Right ventricle myocardium inferior (tissue), 1 donor: Measurements from ENCODE around the gene C15orf61. TPM values are rescaled to one million over a fixed set of nuclear protein-coding genes. Genes with fewer than 3 reads are reported as not detected.

Source experiments
- ATAC-seq: fragments of 200-7000 bp; cut with Tn5 transposase; one replicate; pipeline ENCODE4 v1.9.1; 2020; ENCODE audit warnings: mild to moderate bottlenecking, moderate library complexity
- DNase-seq: peaks from one replicate; pipeline ENCODE4 v3.0.0; 2021; ENCODE audit errors: missing footprints
- intact Hi-C: fragments of 100-400 bp; cut with DNase I; formaldehyde crosslinking; loops from one replicate; pipeline ENCODE4 v1.11.0; 2022
- total RNA-seq: library from RNA; stranded (reverse); fragmentation: NEBNext Ultra II Directional; extraction: Animal tissue kit (Norgen Biotek cat#: 25700); gene quantifications from one replicate; pipeline ENCODE4 v1.2.1, GENCODE V29; 2021
- donor health status: DM: no; HTN: yes; CAD: no; lungs with severe emphysema.

C15orf61 gene
- total RNA-seq, 1 donor from 2014 or later: 11.9 TPM

- intact Hi-C loops: no loop called here
- no peak for ATAC-seq
- DNase-seq: no peak
Observed at GRCh38 chr15:67570875-67571647, 50.1 kb downstream of the C15orf61 start.

- intact Hi-C loops: no loop called here
- ATAC-seq (no peak), DNase-seq (no peak)
Observed at GRCh38 chr15:67571648-67572415, 50.9 kb downstream of the C15orf61 start.

- no peak for DNase-seq
- ATAC-seq: no peak
- intact Hi-C loops: no loop called here
Observed at GRCh38 chr15:67573194-67573593, 52.3 kb downstream of the C15orf61 start.

GRCh38 chr15:67575039-67575502 is 54.1 kb downstream of the C15orf61 start:
- ATAC-seq (no peak), DNase-seq (no peak)
- intact Hi-C loops: no loop called here

- ATAC-seq: no peak
- intact Hi-C loops: no loop called here
Observed at GRCh38 chr15:67578020-67578600, 57.2 kb downstream of the C15orf61 start.

GRCh38 chr15:67579164-67579563 is 58.2 kb downstream of the C15orf61 start:
- intact Hi-C loops: no loop called here
- DNase-seq (no peak), ATAC-seq (no peak)

More at GRCh38 chr15:67578020-67578600, 57.2 kb downstream of the C15orf61 start:
- DNase-seq: no peak

Other genes starting within 250 kb of the C15orf61 start
- gene MAP2K5, start 21.6 kb downstream of the C15orf61 start, total RNA-seq: 19.0 TPM